ENCODE data around the gene NEDD4L. TPM values are rescaled to one million over a fixed set of nuclear protein-coding genes. Genes with fewer than 3 reads are reported as not detected.

Gene NEDD4L
- total and polyA plus RNA-seq, 4 donors = 10.2 to 20.3 (median 13.2) TPM

GRCh38 chr18:58118536-58118935 is 74.5 kb downstream of the NEDD4L start:
- H3K9me3 ChIP-seq (ENCODE audit: control insufficient read depth in 4 of 4, low read length in 3 of 4) = no peaks in the 10 kb centered on the region
- 93% methylated on average over 6 of the region's 6 CpGs for WGBS
- no peak for TF ChIP-seq NR2F2 (IDR thresholded peaks at IDR 0.05)
- no peak for TF ChIP-seq HNF4G (IDR thresholded peaks at IDR 0.05)
- no peak for TF ChIP-seq REST (IDR thresholded peaks at IDR 0.05)
- TF ChIP-seq RAD21 (IDR thresholded peaks at IDR 0.05) = no peak
- no peak for TF ChIP-seq ZBTB33 (IDR thresholded peaks at IDR 0.05)
- TF ChIP-seq FOXA2 (IDR thresholded peaks at IDR 0.05) = no peak
- TF ChIP-seq TAF1 (conservative IDR thresholded peaks at IDR 0.05) = no peak
- no peak for TF ChIP-seq JUND (IDR thresholded peaks at IDR 0.05)
- no peak for TF ChIP-seq HNF4A (conservative IDR thresholded peaks at IDR 0.05)
- TF ChIP-seq, protein P1, sequence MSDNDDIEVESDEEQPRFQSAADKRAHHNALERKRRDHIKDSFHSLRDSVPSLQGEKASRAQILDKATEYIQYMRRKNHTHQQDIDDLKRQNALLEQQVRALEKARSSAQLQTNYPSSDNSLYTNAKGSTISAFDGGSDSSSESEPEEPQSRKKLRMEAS (IDR thresholded peaks at IDR 0.05) = no peak
- no peak for TF ChIP-seq YY1 (IDR thresholded peaks at IDR 0.05)
- TF ChIP-seq, protein P2, sequence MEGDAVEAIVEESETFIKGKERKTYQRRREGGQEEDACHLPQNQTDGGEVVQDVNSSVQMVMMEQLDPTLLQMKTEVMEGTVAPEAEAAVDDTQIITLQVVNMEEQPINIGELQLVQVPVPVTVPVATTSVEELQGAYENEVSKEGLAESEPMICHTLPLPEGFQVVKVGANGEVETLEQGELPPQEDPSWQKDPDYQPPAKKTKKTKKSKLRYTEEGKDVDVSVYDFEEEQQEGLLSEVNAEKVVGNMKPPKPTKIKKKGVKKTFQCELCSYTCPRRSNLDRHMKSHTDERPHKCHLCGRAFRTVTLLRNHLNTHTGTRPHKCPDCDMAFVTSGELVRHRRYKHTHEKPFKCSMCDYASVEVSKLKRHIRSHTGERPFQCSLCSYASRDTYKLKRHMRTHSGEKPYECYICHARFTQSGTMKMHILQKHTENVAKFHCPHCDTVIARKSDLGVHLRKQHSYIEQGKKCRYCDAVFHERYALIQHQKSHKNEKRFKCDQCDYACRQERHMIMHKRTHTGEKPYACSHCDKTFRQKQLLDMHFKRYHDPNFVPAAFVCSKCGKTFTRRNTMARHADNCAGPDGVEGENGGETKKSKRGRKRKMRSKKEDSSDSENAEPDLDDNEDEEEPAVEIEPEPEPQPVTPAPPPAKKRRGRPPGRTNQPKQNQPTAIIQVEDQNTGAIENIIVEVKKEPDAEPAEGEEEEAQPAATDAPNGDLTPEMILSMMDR (IDR thresholded peaks at IDR 0.05; ENCODE audit: low read depth, low read length, missing input control) = no peak
- no peak for TF ChIP-seq FOXA1 (IDR thresholded peaks at IDR 0.05)
- no peak for TF ChIP-seq GABPA (IDR thresholded peaks at IDR 0.05 in 1 of 2, conservative IDR thresholded peaks at IDR 0.05 in 1 of 2)
- no peak for TF ChIP-seq RXRA (IDR thresholded peaks at IDR 0.05)
- TF ChIP-seq EGR1 (IDR thresholded peaks at IDR 0.05; ENCODE audit: low read depth in 2 of 2) = no peak
- DNase-seq (ENCODE audit: low spot score) = no peak
- peaks cover 6 to 9% (median 7%) of the 10 kb centered on the region in 4 donors for H3K4me1 ChIP-seq (ENCODE audit: control insufficient read depth in 4 of 4, insufficient read depth in 4 of 4, low read length in 3 of 4)
- H3K4me3 ChIP-seq (ENCODE audit: low read depth in 1 of 3, low read length in 3 of 3) = no peak overlapping the region
- H3K27me3 ChIP-seq (ENCODE audit: control insufficient read depth in 4 of 4, insufficient read depth in 4 of 4, low read length in 3 of 4) = no peaks in the 10 kb centered on the region
- H3K9ac ChIP-seq (ENCODE audit: low read depth in 1 of 2, low read length in 2 of 2) = no peak overlapping the region
- peak overlapping the region; percentile 68 to 96 for H3K27ac ChIP-seq (ENCODE audit: low read depth in 1 of 2, low read length in 2 of 2)
- no peaks in the 10 kb centered on the region for H3K36me3 ChIP-seq (ENCODE audit: control insufficient read depth in 4 of 4, insufficient read depth in 3 of 4, low read depth in 1 of 4, low read length in 3 of 4)

DNA sequence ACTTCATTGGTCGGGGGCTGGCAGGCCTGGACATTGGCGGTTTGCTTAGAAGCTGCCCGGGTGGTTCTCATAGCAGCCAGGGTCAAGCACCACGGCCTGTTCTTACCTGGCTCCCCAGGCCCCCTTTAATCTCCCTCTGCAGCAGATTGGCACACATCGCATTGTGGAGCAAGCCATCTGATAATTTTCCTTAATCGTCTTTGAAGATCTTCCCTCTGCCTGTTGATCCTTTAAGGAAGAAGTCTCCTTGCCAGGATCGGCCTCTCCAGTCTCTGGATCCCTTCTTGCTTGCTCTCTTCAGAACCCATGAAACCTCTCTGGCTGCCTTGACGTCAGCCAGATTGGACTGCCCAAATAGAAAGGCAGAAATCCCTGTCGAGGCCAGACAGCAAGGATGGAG is 75.8 kb downstream of the NEDD4L start:
- H3K9me3 ChIP-seq (ENCODE audit: control insufficient read depth in 4 of 4, low read length in 3 of 4) = no peaks in the 10 kb centered on the region
- no peaks in the 10 kb centered on the region for H3K36me3 ChIP-seq (ENCODE audit: control insufficient read depth in 4 of 4, insufficient read depth in 3 of 4, low read depth in 1 of 4, low read length in 3 of 4)
- no peak overlapping the region for H3K4me3 ChIP-seq (ENCODE audit: low read depth in 1 of 3, low read length in 3 of 3)
- no peaks in the 10 kb centered on the region for H3K27me3 ChIP-seq (ENCODE audit: control insufficient read depth in 4 of 4, insufficient read depth in 4 of 4, low read length in 3 of 4)
- TF ChIP-seq, protein P1 (IDR thresholded peaks at IDR 0.05) = no peak
- TF ChIP-seq TAF1 (conservative IDR thresholded peaks at IDR 0.05) = no peak
- TF ChIP-seq HNF4A (conservative IDR thresholded peaks at IDR 0.05) = no peak
- TF ChIP-seq, protein P3, sequence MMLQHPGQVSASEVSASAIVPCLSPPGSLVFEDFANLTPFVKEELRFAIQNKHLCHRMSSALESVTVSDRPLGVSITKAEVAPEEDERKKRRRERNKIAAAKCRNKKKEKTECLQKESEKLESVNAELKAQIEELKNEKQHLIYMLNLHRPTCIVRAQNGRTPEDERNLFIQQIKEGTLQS (IDR thresholded peaks at IDR 0.05) = no peak
- TF ChIP-seq SP1 (IDR thresholded peaks at IDR 0.05) = no peak
- TF ChIP-seq HNF4G (IDR thresholded peaks at IDR 0.05) = no peak
- no peak for TF ChIP-seq REST (IDR thresholded peaks at IDR 0.05)
- H3K27ac ChIP-seq (ENCODE audit: low read depth in 1 of 2, low read length in 2 of 2) = no peak overlapping the region
- WGBS = 89% methylated on average over 9 of the region's 9 CpGs
- DNase-seq (ENCODE audit: low spot score) = no peak
- H3K9ac ChIP-seq (ENCODE audit: low read depth in 1 of 2, low read length in 2 of 2) = no peak overlapping the region
- H3K4me1 ChIP-seq (ENCODE audit: control insufficient read depth in 4 of 4, insufficient read depth in 4 of 4, low read length in 3 of 4) = peaks cover 6 to 9% (median 7%) of the 10 kb centered on the region in 4 donors

Data from liver (tissue), 9 donors.